OCI-LY7 (cell line): ENCODE data around the gene LMOD2. TPM values are rescaled to one million over a fixed set of nuclear protein-coding genes. Genes with fewer than 3 reads are reported as not detected.

Experiments used
- BruUV-seq: library from RNA; stranded (reverse); fragments of 400-500 nt; replicated peaks from 2 replicates; lab custom pipeline; 2021; lab: Mats Ljungman, UMichigan
- CTCF ChIA-PET: fragments of 300-600 bp; sonication (Branson Sonifier 250); formaldehyde crosslinking; loops from one replicate; lab custom pipeline; 2022; ENCODE audit warnings: antibody characterized with exemption; ENCODE audit not compliant: unreplicated experiment; lab: Charles Lee
- POLR2A ChIA-PET: fragments of 300-600 bp; sonication (Branson Sonifier 250); formaldehyde crosslinking; loops from one replicate; lab custom pipeline; 2022; ENCODE audit warnings: antibody characterized with exemption; lab: Charles Lee
- DNase-seq: peaks from one replicate; pipeline ENCODE4 v3.0.0-alpha.2; 2015; ENCODE audit warnings: low spot score
- H2AFZ ChIP-seq: fragments of 200-600 bp; sonication (generic), shearing (Covaris generic); 2 replicates; pipeline ENCODE4 v1.6.1; 2014; ENCODE audit warnings: mild to moderate bottlenecking, antibody characterized with exemption, low read length, moderate library complexity
- H3K27ac ChIP-seq: fragments of 200-600 bp; sonication (generic); 2 replicates; pipeline ENCODE4 v1.5.1; 2014; ENCODE audit warnings: mixed run types, low read depth, mild to moderate bottlenecking, moderate library complexity, low read length, inconsistent platforms; ENCODE audit not compliant: poor library complexity, severe bottlenecking
- H3K36me3 ChIP-seq: fragments of 200-600 bp; sonication (generic); 2 replicates; pipeline ENCODE4 v1.6.1; 2014; ENCODE audit warnings: mild to moderate bottlenecking, antibody characterized with exemption, low read length, moderate library complexity, mixed read lengths; ENCODE audit not compliant: insufficient read depth
- H3K4me1 ChIP-seq: fragments of 200-600 bp; sonication (generic); 2 replicates; pipeline ENCODE4 v1.5.1; 2014; ENCODE audit warnings: mild to moderate bottlenecking, low read length; ENCODE audit not compliant: insufficient read depth, poor library complexity, severe bottlenecking
- H3K4me2 ChIP-seq: fragments of 200-600 bp; sonication (generic); 2 replicates; pipeline ENCODE4 v1.6.1; 2014; ENCODE audit warnings: mild to moderate bottlenecking, low read length
- H3K4me3 ChIP-seq: fragments of 200-600 bp; sonication (generic); 2 replicates; pipeline ENCODE4 v1.5.1; 2014; ENCODE audit warnings: mild to moderate bottlenecking, low read depth, low read length; ENCODE audit not compliant: poor library complexity, severe bottlenecking
- H3K79me2 ChIP-seq: fragments of 200-600 bp; sonication (generic); 2 replicates; pipeline ENCODE4 v1.6.1; 2016; ENCODE audit warnings: low read depth, mild to moderate bottlenecking, low read length, moderate library complexity, mixed read lengths; ENCODE audit not compliant: insufficient read depth
- H3K9me2 ChIP-seq: fragments of 200-600 bp; sonication (generic); 2 replicates; pipeline ENCODE4 v1.6.1; 2016; ENCODE audit warnings: mild to moderate bottlenecking, low read length, mixed read lengths; ENCODE audit not compliant: insufficient read depth
- H3K9me3 ChIP-seq: fragments of 200-600 bp; sonication (generic); 2 replicates; pipeline ENCODE4 v1.6.1; 2014; ENCODE audit warnings: mild to moderate bottlenecking, mixed run types, low read length, mixed read lengths
- H4K20me1 ChIP-seq: fragments of 200-600 bp; sonication (generic); 2 replicates; pipeline ENCODE4 v1.6.1; 2014; ENCODE audit warnings: mild to moderate bottlenecking, antibody characterized with exemption, low read length, moderate library complexity, mixed read lengths; ENCODE audit not compliant: insufficient read depth
- CTCF ChIP-seq: fragments of 200-600 bp; sonication (generic); conservative IDR thresholded peaks from 2 replicates; pipeline ENCODE4 v1.5.1; 2014; ENCODE audit warnings: mild to moderate bottlenecking, antibody characterized with exemption, low read length, moderate library complexity, mixed read lengths
- EZH2phosphoT487 ChIP-seq: fragments of 200-600 bp; sonication (generic); IDR thresholded peaks from 2 replicates; pipeline ENCODE4 v1.6.1; 2018; ENCODE audit warnings: low read depth, borderline replicate concordance, mild to moderate bottlenecking, mixed run types, antibody characterized with exemption, low read length, moderate library complexity, mixed read lengths
- intact Hi-C: fragments of 100-400 bp; cut with micrococcal nuclease; formaldehyde crosslinking; loops from one replicate; pipeline ENCODE4 v1.10.0; 2022; ENCODE audit not compliant: unreplicated experiment
- total RNA-seq, 2 experiments: library from RNA; depleted of rRNA in 1 of 2; stranded (reverse); fragments of >200 nt in 1 of 2; shearing (Covaris generic) in 1 of 2; gene quantifications; 2 replicates each; pipeline ENCODE4 v1.2.3, GENCODE V29; 2014 to 2022

LMOD2 gene
- total RNA-seq, 2 experiments from 2014 or later = not detected

GRCh38 chr7:123711832-123712293 lies 56.2 kb downstream of the LMOD2 start:
- CTCF ChIA-PET = no interaction called here
- BruUV-seq = no TSS peak
- Histone ChIP-seq H3K9me3 (no peaks in the 10 kb centered on the region), H4K20me1 (0 out of 2 replicates have a peak, but pooled peaks cover 12% of the 10 kb centered on the region), H3K4me2 (no peak overlapping the region), H3K36me3 (peaks cover 22% of the 10 kb centered on the region), H3K4me1 (no peaks in the 10 kb centered on the region), H3K79me2 (no peaks in the 10 kb centered on the region), H3K9me2 (no peaks in the 10 kb centered on the region), H2AFZ (no peak overlapping the region), H3K27ac (no peak overlapping the region), H3K4me3 (no peak overlapping the region)
- POLR2A ChIA-PET = no interaction called here
- TF ChIP-seq CTCF (no peak), EZH2phosphoT487 (no peak)
- intact Hi-C loops = no loop called here
- no peak for DNase-seq

GRCh38 chr7:123712619-123713018 lies 57.0 kb downstream of the LMOD2 start:
- Histone ChIP-seq H3K4me3 (no peak overlapping the region), H2AFZ (no peak overlapping the region), H4K20me1 (0 out of 2 replicates have a peak, but pooled peaks cover 12% of the 10 kb centered on the region), H3K9me3 (no peaks in the 10 kb centered on the region), H3K79me2 (no peaks in the 10 kb centered on the region; the same call in 1 of the 2 replicates), H3K4me1 (no peaks in the 10 kb centered on the region), H3K4me2 (no peak overlapping the region), H3K27ac (no peak overlapping the region), H3K9me2 (no peaks in the 10 kb centered on the region), H3K36me3 (peaks cover 15% of the 10 kb centered on the region)
- POLR2A ChIA-PET = no interaction called here
- CTCF ChIA-PET = no interaction called here
- TF ChIP-seq EZH2phosphoT487 (no peak), CTCF (no peak)
- no TSS peak for BruUV-seq
- intact Hi-C loops = no loop called here
- no peak for DNase-seq

Other genes starting within 250 kb of the LMOD2 start
- 0.09 and 0.15 TPM in 2 replicates for gene IQUB, start 121.3 kb upstream of the LMOD2 start, total RNA-seq (2014; rRNA removed; shearing (Covaris generic))
- gene IQUB, start 121.3 kb upstream of the LMOD2 start, total RNA-seq (2022) = 0.32 and 0.42 TPM in 2 replicates
- gene NDUFA5, start 98.0 kb upstream of the LMOD2 start, total RNA-seq (2014; rRNA removed; shearing (Covaris generic)) = 42.6 and 50.8 TPM in 2 replicates
- 71.5 and 74.9 TPM in 2 replicates for gene NDUFA5, start 98.0 kb upstream of the LMOD2 start, total RNA-seq (2022)
- gene ASB15, start 54.0 kb upstream of the LMOD2 start, total RNA-seq (2014; rRNA removed; shearing (Covaris generic)) = not detected in 2 replicates
- gene ASB15, start 54.0 kb upstream of the LMOD2 start, total RNA-seq (2022) = not detected in 2 replicates
- 3.4 and 4.4 TPM in 2 replicates for gene WASL, start 93.1 kb downstream of the LMOD2 start, total RNA-seq (2014; rRNA removed; shearing (Covaris generic))
- 6.3 and 7.2 TPM in 2 replicates for gene WASL, start 93.1 kb downstream of the LMOD2 start, total RNA-seq (2022)
- not detected in 2 replicates for gene HYAL4, start 189.3 kb downstream of the LMOD2 start, total RNA-seq (2014; rRNA removed; shearing (Covaris generic))
- gene HYAL4, start 189.3 kb downstream of the LMOD2 start, total RNA-seq (2022) = not detected in 2 replicates